8988T (cell line): ENCODE measurements around the gene MAMDC2.
"Not testable (repeated sequence)": the region's sequence is repeated elsewhere in the genome, so short reads cannot be mapped to it uniquely, and the experiment has no call there.

ENCODE experiments used
- DNase-seq: peaks from one replicate; pipeline ENCODE4 v3.0.0; 2011

The MAMDC2 gene

DNA sequence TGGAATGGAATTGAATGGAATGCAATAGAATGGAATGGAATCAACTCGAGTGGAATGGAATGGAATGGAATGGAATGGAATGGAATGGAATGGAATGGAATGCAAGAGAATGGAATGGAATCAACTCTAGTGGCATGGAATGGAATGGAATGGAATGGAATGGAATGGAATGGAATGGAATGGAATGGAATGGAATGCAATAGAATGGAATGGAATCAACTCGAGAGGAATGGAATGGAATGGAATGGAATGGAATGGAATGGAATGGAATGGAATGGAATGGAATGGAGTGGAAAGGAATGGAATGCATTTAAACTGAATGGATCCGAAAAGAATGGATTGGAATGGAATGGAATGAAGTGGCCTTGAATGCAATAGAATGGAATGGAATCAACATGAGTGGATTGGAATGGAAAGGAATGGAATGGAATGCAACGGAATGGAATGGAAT, 5.5 kb upstream of the MAMDC2 start:
- not testable (repeated sequence) for DNase-seq

GRCh38 chr9:70040376-70040903, 3.2 kb upstream of the MAMDC2 start:
- DNase-seq = no peak

DNA sequence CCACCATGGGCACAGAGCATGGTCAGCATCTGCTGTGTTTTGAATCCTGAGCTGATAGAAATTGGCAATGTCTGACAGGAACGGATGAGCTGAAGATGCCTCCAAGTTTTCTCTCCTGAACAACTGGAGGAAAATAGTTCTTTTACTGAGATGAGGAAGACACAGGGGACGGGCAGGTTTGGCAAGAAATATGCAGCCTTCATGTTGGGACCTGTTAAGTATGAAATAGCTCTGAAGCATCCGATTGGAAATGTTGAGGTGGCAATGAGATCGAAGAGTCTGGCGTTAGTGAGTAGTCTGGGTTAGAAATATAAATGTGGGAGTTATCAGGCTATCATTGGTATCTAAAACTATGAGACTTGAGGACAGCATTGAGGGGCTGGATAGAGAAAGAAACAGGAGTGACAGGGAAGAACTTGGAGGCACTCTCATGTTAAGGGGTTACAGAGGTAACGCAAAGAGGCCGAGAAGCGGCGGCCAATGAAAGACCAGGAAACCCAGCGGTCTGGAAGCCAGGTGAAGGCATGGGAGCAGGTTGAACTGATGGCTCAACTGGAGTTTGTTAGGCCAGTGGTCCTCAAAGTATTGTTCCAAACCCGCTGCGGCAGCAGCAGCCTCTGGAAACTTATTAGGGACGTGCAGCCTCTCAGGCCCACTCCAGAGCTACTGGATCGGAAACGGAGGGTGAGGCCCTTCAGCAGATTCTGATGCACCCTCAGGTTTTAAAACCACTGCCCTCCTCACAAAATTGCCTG, 1.0 kb upstream of the MAMDC2 start:
- DNase-seq = no peak

DNA sequence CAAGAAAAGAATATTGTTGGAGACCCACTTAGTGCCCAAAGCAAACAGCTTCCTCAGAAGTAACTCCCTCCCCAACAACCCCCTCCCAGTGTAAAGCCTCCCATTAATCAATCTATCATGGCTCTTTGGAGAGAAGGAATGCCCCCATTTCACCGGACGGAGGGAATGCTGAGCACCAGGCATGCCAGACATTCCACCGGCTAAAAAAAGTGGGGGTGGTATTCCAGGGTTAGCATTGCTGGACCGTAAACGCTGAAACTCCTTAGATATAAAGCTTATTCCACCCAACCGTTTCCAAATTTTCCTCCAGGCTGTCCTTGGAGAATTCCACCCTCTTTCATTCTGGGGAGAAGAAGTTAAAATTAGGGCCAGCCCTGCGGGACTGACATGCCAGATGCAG, 363 bp upstream of the MAMDC2 start:
- no peak for DNase-seq

- no peak for DNase-seq
Measured at GRCh38 chr9:70044490-70045307, 1.1 kb downstream of the MAMDC2 start.

GRCh38 chr9:70045452-70045851, 1.8 kb downstream of the MAMDC2 start:
- DNase-seq = no peak

DNA sequence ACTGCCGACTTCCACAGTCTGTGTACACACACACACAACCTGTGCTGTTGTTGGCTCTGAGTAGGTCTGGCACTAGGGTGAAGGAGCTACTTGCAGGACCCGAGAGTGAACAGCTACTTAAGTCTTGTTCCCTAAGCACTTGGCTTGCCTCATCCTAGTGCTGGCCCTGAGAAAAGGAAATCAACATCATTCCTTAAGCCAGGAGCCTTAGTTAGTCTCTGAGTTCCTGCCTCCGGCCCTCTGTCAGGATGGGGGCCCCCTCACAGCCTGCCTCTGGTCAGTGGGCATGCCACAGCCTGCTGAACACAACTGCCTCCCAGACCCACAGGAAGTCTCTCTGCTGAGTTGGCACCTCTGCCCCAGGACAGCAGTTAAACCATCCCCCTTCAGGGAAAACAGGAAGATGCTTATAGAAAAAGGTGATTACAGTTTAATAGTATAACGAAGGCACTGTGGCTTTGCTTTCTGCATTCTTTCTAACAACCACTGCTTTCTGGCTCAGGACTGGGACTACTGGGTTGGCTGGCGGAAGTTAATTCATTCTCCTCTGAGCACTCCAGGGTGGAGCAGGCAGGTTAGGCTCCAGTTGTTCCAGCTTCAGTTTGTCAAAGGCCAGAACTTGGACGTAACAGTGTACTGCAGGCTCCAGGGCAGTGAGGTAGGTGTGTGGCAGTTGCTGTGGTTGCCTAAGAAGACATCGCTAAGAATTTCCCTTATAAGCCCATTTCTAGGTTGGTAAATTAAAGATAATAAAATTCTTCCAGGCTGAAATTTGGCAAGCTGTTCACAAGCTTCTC, 2.8 kb downstream of the MAMDC2 start:
- no peak for DNase-seq

DNA sequence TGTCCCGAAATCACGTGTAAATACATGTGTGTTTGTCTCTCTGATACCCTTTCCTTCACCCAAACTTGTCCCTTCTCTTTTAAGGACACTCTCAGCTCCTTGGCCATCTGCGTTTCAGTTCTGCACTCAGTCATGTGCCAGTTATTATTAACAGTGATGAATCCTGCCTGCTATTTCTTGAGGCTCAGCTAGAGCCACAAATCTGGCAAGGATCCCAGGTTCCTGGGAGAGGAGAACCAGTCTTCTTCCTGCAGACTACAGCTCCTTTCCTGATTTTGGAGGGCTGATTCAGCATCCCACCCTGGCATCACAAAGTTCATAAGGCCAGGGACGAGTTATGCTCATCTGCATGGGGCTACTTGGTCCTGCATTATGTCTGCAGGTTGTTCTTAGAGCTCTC, 5.6 kb downstream of the MAMDC2 start:
- DNase-seq = no peak

DNA sequence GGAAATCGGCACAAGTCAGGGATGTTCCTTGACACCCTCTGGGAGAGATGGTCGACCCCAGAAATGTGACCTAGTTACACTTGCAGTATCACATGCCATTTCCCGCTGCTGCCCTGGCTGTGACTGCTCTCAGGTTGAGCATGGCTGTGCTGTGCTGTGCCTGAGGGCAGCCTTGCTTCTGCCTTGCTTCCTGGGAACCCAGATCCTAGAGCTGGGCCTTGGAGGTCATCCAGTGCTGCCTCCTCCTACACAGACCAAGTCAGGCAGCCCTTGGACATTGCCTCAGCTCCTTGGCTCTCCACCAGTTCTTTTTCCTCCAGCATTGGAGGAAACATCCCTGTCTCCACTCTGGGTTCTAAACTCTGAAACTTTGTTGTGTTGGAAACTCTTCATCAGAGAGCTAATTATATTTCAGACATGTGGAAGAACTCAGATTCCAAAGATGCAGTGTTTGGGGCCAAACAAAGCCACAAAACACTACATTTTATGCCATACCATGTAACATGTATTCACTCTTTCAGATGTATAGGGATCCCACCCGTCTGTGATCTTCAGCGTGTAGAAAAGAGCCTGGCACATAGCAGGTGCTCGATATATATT, 6.1 kb downstream of the MAMDC2 start:
- DNase-seq = no peak

GRCh38 chr9:70052768-70053167, 9.1 kb downstream of the MAMDC2 start:
- DNase-seq = no peak

DNA sequence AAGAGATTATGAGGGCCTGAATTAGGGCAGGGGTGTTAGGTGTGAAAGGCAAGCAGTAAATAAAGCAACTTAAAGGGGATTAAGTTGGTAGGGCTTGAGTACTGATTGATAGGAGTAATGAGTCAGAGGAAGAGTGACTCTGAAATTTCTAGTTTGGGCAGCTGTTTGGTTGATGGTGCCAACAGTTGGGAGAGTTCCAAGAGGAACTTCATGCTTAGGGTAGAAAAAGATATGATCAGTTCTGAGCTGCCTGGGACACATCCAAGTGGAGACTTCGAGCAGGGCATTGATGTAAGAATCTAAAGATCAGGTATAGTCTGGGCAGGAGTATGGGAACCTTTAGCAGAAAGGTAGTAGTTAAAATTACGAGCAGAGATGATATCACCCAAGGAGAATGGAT, 10.2 kb downstream of the MAMDC2 start:
- DNase-seq = no peak

- no peak for DNase-seq
Measured at GRCh38 chr9:70054521-70054920, 10.9 kb downstream of the MAMDC2 start.

GRCh38 chr9:70055406-70056210, 12.0 kb downstream of the MAMDC2 start:
- no peak for DNase-seq

- DNase-seq = no peak
Measured at GRCh38 chr9:70056211-70056944, 12.7 kb downstream of the MAMDC2 start.

DNA sequence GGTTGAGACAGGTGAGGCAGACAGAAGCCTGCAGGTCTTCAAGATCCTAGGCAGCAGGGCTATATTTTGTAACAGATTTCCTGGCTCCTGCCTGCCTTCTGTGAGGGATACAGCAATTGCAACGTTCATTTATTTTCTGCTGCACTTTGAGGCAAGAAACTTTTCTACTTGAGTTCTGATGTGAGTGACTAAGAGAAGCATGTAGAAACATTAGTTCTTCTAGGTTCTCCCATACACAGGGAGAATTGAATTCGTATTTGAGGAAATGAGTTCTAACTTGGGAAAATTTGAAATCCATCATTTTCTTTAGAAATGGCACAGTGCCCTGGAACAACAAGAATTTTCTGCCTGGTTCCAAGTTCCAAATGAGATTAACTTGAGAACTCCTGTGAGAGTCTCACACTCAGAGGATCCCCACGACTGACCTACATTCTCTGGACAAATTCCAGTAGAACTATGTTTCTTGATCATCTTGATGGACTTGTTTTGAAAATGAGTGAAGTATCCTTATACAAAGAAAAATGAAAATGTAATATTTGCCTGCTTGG, 15.0 kb downstream of the MAMDC2 start:
- no peak for DNase-seq

- DNase-seq = no peak
Measured at GRCh38 chr9:70060148-70060882, 16.7 kb downstream of the MAMDC2 start.

DNA sequence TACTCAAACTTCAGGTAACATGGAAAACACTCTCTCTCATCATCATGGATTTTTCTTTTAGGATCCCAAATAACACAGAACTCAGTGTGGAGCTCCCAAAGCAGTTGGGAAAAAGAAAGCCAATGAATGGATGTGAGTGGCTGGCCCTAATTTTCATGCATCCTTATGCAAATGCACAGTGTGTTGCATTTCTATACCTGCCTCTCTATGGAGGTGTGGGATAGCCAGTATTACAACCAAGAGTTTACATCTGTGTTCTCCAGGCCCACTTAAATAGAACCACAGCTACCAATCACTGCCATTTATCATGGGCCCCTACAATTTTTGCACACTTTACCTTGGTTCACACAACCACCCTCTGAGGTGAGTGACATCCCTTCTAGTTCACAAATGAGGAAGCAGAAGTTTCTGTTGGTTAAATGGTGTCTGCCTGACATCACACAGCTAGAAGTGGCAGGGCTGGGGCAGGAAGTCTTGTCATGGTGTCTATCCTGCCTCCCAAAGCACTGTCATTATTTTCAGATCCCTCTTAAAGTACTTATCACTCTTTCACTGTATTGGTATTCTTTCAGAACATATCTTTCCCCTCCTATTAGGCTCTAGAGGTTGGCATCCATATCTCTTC, 17.3 kb downstream of the MAMDC2 start:
- DNase-seq = no peak

DNA sequence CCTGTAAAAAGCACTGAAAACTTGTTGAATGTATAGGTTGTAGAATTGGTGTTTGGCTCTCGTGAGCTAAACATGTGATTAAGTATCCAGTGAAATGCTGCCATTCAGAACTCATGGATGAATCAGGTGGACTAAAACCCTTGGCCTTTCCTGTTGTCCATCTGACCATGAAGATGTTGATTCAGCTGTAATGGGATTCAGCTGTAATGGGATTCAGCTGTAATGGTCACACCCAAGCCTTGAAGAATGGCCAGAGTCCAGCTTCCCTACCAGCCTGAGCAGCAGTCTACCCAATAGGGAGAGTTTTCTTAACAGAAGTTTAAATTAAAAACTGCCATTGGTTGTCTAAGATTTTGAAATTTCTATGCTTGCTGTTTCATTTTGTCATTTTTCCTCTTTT, 18.1 kb downstream of the MAMDC2 start:
- DNase-seq = no peak

DNA sequence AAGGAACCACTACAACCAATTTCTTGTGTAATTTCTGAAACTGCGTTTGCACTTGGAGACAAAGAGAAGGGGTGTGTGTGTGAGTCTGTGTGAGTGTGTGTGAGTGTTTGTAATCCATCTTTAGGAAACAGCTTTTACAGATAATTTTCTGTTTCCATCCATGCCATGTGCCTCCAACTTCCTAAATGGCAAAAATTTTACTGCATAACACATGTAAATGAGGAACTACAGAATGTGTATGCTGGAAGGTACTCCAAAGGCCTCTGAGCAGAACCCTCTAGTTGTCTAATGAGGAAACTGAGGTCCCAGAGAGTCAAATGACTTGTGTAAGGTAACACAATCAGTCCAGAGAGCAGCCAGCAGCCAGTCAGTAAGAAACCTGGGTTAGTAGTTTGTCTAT, 20.8 kb downstream of the MAMDC2 start:
- DNase-seq = no peak

- no peak for DNase-seq
Measured at GRCh38 chr9:70065572-70065971, 21.9 kb downstream of the MAMDC2 start.
